Cardiac fibroblast (primary cell): ENCODE data around the gene ACTR5.
A peak's percentile ranks its signal among the peaks of the same experiment; 100 is the strongest.

Experiments used
- DNase-seq, 2 donors: peaks; one replicate each; pipeline versions ENCODE4 v3.0.0 to v3.0.0-alpha.2; 2010; ENCODE audit warnings: low read depth in 2 of 2
- H3K4me3 ChIP-seq, 2 donors: replicated peaks in 1 of 2; 1 replicate in 1 of 2; 2 replicates in 1 of 2; pipeline ENCODE4 v1.5.1; 2011; ENCODE audit warnings: low read depth in 2 of 2, low read length in 2 of 2, mild to moderate bottlenecking in 2 of 2, moderate library complexity in 1 of 2
- CTCF ChIP-seq: IDR thresholded peaks from one replicate; pipeline ENCODE4 v1.5.1; 2011; ENCODE audit warnings: low read depth, mild to moderate bottlenecking, low read length, inconsistent platforms

ACTR5 gene

GRCh38 chr20:38714308-38714707 lies 34.0 kb upstream of the ACTR5 start:
- no peak for DNase-seq
- no peak for TF ChIP-seq CTCF
- H3K4me3 ChIP-seq, result no peak overlapping the region

GRCh38 chr20:38715646-38716045 lies 32.6 kb upstream of the ACTR5 start:
- no peak for DNase-seq
- TF ChIP-seq CTCF, result no peak
- no peak overlapping the region for H3K4me3 ChIP-seq

GRCh38 chr20:38722683-38723016 lies 25.6 kb upstream of the ACTR5 start:
- no peak for TF ChIP-seq CTCF
- no peak overlapping the region for H3K4me3 ChIP-seq
- DNase-seq, result no peak

- no peak overlapping the region for H3K4me3 ChIP-seq
- DNase-seq, result peak in 1 of 2 donors; percentile 47
These were observed 25.0 kb upstream of the ACTR5 start for GRCh38 chr20:38723017-38723847.

GRCh38 chr20:38723848-38724625 lies 24.2 kb upstream of the ACTR5 start, which contains the start of gene SLC32A1:
TSS of gene SLC32A1 (plus strand) at chr20:38724486. CDS start at chr20:38724725, 239 bp downstream.
- TF ChIP-seq CTCF, result no peak
- DNase-seq, result no peak
- no peak within 1 kb of the TSS for H3K4me3 ChIP-seq

More at GRCh38 chr20:38723017-38723847, 25.0 kb upstream of the ACTR5 start:
- no peak for TF ChIP-seq CTCF

GRCh38 chr20:38724626-38725147 lies 23.6 kb upstream of the ACTR5 start:
- no peak for DNase-seq
- TF ChIP-seq CTCF, result no peak
- H3K4me3 ChIP-seq, result no peak overlapping the region
